DLD1 (cell line): ENCODE measurements around the gene TMEM272.

Experiments used
- in situ Hi-C: cut with HindIII; loops from 2 replicates; pipeline ENCODE4 v1.10.0; 2017; ENCODE audit warnings: low sequenced_read_pairs

The TMEM272 gene

GRCh38 chr13:51783428-51784094 is 61.4 kb downstream of the TMEM272 start:
- in situ Hi-C loops = no loop called here

DNA sequence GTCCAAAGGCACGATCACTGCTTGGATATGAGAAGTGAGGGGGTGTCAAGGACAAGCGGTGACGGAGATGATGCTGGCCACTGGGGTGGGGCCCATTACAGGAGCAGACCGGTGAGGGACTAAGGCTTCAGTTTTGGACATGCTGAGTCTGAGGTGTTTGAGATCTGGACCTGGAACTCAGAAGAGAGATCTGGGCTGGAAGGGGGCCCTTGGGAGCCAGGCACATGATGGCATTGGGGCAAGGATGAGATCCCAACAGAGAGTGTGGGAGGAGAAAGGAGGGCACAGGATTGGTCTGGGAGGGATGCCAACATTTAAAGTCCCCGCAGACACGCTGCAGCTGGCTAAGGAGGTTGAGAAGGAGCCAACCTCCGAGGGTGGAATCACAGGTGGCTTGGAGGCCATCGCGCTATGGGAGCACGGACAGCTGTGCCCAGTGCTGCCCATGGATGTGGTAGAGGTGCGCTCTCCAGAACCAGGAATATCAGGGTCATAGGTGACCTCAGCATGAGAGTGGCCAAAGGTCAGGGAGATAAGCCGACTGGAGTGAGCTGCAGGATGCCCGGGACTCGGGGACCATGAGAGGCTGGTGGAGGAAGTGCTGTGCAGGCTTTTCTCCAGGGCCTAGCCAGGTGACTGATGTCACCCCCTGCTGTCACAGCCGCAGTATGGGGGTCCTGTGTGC is 62.8 kb downstream of the TMEM272 start:
- in situ Hi-C loops = no loop called here

DNA sequence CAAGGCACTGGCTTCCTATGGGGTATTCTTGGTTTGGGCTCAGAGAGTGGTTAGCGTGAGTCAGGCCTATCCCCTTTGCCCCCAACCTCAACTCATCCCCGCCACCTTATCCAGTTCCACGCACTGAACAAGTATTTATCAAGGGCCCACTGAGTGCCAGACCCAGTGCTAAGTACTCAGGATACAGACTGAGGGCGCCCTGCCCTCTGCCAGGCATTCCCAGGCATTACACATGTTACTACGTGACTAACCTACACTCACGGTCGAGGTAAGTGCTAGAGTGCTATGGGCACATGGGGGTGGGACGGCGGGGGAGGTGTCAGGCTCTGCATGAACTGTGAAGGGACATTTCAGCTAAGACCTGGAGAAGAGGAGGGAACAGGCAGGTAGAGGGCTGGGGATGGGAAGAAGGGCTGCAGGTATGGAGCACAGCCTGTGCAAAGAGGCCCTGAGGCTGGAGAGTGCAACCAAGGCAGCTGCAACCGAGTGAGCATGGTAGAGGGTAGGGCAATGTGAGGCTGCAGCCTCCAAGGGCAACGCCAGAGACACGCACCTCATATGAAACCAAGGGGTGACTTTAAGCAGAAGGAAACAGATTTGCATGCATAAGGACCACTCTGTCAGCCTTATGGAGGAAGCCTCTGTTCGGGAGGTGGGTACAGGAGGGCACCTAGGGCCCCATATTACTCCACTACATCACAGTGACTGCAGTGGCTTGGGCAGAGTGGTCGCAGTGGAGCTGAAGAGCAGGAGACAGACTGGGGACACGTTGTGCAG is 63.5 kb downstream of the TMEM272 start:
- in situ Hi-C loops = no loop called here

GRCh38 chr13:51780099-51780498 is 64.9 kb downstream of the TMEM272 start:
- in situ Hi-C loops = no loop called here

DNA sequence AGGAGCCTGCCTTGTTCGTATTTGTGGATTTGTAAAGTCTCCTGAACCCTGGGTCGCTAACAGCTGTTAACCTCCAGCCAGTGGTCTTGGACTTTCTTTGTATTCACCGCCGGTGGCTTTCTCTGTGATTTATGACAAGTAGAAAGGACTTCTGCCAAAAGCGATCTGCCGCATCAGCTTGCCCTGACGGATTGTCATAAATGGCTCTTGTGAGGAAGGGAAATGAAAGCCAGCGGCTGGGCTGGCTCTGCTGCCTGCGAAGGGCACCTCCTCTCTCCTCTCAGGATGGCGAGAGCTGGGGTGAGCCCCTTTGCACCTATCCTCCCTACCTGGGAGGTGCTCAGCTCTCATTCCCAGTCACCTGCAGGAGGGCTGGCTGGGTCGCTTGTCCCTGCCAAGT is 66.6 kb downstream of the TMEM272 start:
- in situ Hi-C loops = no loop called here

DNA sequence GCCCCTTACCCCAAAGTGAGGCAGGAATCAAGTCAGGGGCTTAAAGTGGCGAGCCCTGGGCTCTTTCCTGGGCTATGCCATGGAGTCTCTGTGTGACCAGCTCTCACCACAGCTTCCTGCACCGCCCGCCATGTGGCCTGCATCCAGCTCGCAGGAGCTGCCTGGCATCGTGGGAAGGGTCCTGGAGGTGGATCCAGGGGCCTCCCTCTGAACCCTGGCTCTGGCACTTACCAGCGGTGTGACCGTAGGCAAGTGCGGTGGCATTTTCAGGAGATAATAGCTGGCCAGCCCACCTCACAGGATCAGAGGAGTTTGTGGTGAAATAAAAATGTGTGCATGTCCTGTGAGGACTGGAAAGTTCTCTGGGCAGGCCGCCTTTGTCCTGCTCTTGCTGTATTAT is 67.1 kb downstream of the TMEM272 start:
- in situ Hi-C loops = no loop called here

- in situ Hi-C loops = no loop called here
These were observed 68.8 kb downstream of the TMEM272 start for GRCh38 chr13:51776179-51776578.

DNA sequence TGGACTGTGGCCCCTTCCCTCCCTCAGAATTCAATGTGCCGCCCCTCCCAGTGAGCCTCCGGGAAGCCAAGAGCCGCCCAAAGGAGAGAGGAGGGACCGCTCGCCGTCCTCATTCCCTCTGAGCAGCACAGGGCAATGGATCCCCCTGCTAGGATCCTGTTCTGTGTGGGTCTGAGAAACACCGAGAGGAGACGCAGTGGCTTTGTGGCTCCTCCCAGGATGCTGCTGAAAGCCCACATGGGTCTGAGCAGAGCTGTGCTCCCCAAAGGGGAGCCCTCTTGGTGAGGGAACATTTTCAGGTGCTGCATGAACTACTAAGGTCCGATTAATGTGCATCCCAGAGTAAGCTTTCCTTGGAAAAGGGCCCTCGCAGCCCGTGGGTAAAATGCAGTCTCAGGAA is 71.5 kb downstream of the TMEM272 start:
- in situ Hi-C loops = no loop called here

- in situ Hi-C loops = no loop called here
These were observed 72.2 kb downstream of the TMEM272 start for GRCh38 chr13:51772781-51773180.

GRCh38 chr13:51772105-51772455 is 72.9 kb downstream of the TMEM272 start:
- in situ Hi-C loops = no loop called here

GRCh38 chr13:51771418-51772104 is 73.4 kb downstream of the TMEM272 start:
- in situ Hi-C loops = no loop called here

DNA sequence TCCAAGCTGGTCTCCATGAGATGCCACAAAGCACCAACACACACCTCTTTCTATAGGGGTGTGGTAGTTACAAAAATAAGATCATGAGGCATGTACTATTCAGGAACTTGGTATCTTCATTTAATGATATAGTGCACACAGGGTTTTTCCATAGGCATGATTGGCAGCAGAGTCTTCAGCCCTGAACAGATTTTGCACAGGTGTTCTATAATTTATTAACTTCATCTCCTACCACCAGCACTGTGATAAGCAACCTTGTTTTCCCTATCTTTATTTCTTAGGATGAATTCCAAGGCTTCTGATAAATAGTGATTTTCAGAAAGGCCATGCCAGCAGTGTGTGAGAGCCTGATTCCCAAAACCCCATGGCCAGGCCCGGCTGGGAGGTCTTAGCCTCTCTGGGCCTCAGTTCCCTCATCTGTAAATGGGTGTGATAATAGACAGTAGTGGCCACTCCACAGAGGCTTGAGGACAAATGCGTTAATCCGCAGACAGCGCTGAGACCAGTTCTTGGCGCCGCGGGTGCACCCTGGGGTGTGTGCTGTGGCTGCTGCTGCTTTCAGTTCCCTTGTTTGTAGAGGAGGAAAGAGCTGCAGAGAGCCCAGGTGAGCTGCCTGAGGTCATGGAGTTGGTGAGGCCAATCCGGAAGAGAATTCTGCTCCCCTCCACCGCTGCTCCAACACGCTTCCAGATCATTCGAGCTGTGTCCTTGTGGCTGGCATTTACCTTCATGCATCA is 74.1 kb downstream of the TMEM272 start:
- in situ Hi-C loops = no loop called here

- in situ Hi-C loops = no loop called here
These were observed 74.8 kb downstream of the TMEM272 start for GRCh38 chr13:51770160-51770559.

DNA sequence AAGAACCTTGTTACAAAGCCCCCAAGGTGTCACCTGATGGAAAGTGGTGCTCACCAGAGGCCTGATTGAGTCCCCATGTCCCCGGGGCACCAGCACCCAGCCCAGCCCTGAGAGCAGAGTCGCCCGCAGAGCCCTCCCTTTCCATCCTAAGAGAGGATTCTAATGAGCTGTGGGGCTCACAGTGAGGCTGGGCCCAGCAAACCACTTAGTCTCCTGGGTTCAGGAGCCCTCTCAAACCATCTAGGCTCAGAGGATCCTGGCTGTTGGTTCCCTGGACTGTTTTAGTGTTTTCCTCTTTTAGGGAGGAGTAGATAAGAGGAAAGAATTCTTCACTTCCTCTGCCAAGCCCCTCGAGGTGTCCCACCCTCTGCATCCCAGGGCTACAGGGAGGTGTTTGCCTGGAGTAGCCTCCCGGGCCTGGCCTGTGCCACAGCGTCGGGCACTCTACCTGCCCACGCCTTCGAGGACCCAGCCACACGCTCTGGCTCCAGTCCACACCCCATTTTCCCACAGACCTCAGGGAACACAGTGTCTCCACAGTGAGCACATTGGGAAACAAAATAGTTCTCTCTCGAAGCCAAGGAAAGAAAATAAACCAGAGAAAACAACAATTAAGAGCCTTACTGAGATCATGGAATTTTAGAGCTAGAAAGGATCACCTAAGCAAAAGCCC is 75.4 kb downstream of the TMEM272 start:
- in situ Hi-C loops = no loop called here

GRCh38 chr13:51768976-51769375 is 76.0 kb downstream of the TMEM272 start:
- in situ Hi-C loops = no loop called here

- in situ Hi-C loops = no loop called here
These were observed 76.5 kb downstream of the TMEM272 start for GRCh38 chr13:51768378-51768921.

DNA sequence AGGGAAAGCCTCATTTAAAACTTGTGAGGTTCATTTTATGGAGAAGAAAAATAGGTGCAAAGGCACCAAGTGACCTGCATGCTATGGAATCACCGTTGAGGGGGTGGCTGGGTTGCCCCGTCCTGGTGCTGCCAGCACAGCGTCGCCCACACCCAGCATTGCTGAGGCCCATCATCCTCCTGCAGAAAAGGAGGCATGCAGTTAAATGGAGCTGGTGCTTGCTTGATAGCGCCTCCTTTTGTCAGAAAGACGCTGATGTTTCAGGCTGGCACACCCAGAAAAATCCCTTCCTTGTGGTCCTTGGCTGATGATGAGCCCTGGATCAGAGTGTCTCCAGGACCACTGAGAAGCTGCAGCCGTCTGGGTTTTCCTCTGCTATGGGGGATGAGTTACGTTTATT is 77.9 kb downstream of the TMEM272 start:
- in situ Hi-C loops = no loop called here

GRCh38 chr13:51765142-51765515 is 79.8 kb downstream of the TMEM272 start:
- in situ Hi-C loops = no loop called here

DNA sequence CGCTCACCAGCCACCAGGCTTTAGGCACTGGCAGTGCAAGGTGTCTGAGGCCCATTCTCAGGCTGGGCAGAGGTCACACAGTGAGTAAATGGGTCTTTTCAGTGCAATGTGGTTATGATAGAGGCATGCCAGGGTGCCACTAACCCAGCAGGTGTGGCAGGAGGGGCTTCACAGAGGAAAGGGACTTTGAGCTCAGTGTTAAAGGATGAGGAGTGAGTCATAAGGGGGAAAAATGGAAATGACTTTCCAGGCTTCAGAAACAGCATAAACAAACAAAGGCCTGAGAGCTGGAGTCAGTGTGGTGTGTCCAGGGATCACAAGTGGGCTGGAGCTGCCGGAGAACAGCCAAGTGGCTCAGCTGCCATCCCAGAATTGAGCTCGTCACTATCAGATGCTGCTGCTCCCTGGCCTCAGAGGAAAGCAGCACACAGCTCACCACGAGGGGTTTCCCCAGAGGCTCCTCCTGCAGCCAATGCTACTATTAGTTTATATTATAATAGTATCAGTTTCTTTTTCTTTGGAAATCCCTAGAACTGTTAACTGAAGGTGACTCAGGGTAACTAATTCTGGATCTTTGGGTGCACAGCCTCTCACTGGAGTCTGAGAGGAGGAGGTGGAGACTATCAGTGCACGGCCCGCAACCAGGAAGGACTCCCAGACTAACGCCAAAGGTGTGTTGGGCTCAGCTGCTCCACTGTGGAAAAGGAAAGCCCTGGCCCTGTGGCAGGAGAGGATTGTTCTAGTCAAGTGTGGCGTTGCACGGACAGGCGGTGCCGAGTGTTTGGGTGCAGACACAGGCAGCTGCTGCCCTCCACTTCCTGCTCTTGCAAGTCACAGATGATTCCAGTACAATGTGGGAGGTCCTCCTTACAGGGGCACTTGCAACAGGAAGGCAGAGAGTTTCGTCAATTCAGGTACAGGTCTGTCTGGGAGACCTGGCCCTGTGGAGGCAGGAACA is 80.5 kb downstream of the TMEM272 start:
- in situ Hi-C loops = no loop called here
